Measurements from ENCODE around the gene RPS6KA2. TPM values are rescaled to one million over a fixed set of nuclear protein-coding genes. Genes with fewer than 3 reads are reported as not detected.

Gene RPS6KA2
- total RNA-seq, 1 experiment from 2014 or later, result 12.3 TPM

- H3K27me3 Mint-ChIP-seq (ENCODE audit: low read depth), result no peaks in the 10 kb centered on the region
- no peak overlapping the region for H2AK5ac ChIP-seq (ENCODE audit: insufficient read length, low read length)
- DNase-seq, result no peak
- peaks cover 10 to 15% of the 10 kb centered on the region in 2 experiments for H3K4me1 Mint-ChIP-seq
- H3K14ac ChIP-seq (ENCODE audit: insufficient read depth, low read length), result no peak overlapping the region
- H3K36me3 Mint-ChIP-seq (ENCODE audit: insufficient read depth in 1 of 3, low read depth in 3 of 3), result peaks cover 7 to 24% (median 7%) of the 10 kb centered on the region in 3 experiments; a peak in 5 of 7 replicates
- TF ChIP-seq CTCF (conservative IDR thresholded peaks at IDR 0.05), result no peak
- H3K4me1 ChIP-seq (ENCODE audit: insufficient read depth, low read length), result no peaks in the 10 kb centered on the region
- no peak overlapping the region for H2AFZ ChIP-seq (ENCODE audit: low read length)
- H3K9me3 ChIP-seq (ENCODE audit: control insufficient read depth, low read depth, low read length), result no peaks in the 10 kb centered on the region
- H2BK5ac ChIP-seq (ENCODE audit: insufficient read length, low read length), result no peak overlapping the region
- H3K27ac ChIP-seq (ENCODE audit: insufficient read length, low read depth, low read length), result no peak overlapping the region
- H3K79me1 ChIP-seq (ENCODE audit: insufficient read depth, low read depth, low read length, poor library complexity, severe bottlenecking), result no peaks in the 10 kb centered on the region
- H3K18ac ChIP-seq (ENCODE audit: insufficient read length, low read depth, low read length), result no peak overlapping the region
- no peak overlapping the region for H3K4me3 Mint-ChIP-seq
- no peak overlapping the region for H2BK20ac ChIP-seq (ENCODE audit: low read depth, low read length, poor library complexity, severe bottlenecking)
- H4K91ac ChIP-seq (ENCODE audit: insufficient read length, low read depth, low read length), result no peak overlapping the region
- no peaks in the 10 kb centered on the region for H4K20me1 ChIP-seq (ENCODE audit: control insufficient read depth, insufficient read depth, insufficient read length)
- no peak overlapping the region for H3K56ac ChIP-seq (ENCODE audit: insufficient read length, low read depth, low read length)
- H4K5ac ChIP-seq (ENCODE audit: insufficient read length, low read depth, low read length), result no peak overlapping the region
- WGBS (ENCODE audit: extremely low coverage, insufficient read length, low lambda C conversion rate), result no CpG with 5 or more reads among the region's 2 CpGs
- no peak overlapping the region for H3K23ac ChIP-seq (ENCODE audit: insufficient read length, low read depth, low read length)
- no peaks in the 10 kb centered on the region for H3K79me2 ChIP-seq (ENCODE audit: insufficient read depth, low read length)
- no peak overlapping the region for H4K8ac ChIP-seq (replicated peaks; ENCODE audit: insufficient read length, low read depth, low read length)
- H3K23me2 ChIP-seq (ENCODE audit: insufficient read length, low read depth, low read length, poor library complexity, severe bottlenecking), result no peaks in the 10 kb centered on the region
- H3K9ac ChIP-seq (ENCODE audit: extremely low read depth, insufficient read length, low read length), result no peak overlapping the region
- H3K4ac ChIP-seq (ENCODE audit: low read depth, low read length), result no peak overlapping the region
- H2BK15ac ChIP-seq (ENCODE audit: low read depth, low read length), result no peak overlapping the region
- H3K27ac Mint-ChIP-seq, result no peak overlapping the region
- no peak overlapping the region for H3K4me2 ChIP-seq (ENCODE audit: insufficient read depth, insufficient read length, low read length)
- no peaks in the 10 kb centered on the region for H3K27me3 ChIP-seq (ENCODE audit: insufficient read depth, low read length)
- H3K9me3 Mint-ChIP-seq, result no peaks in the 10 kb centered on the region
- no peak overlapping the region for H2BK12ac ChIP-seq (ENCODE audit: insufficient read length, low read depth, low read length)
- H2BK120ac ChIP-seq (ENCODE audit: low read depth, low read length, poor library complexity, severe bottlenecking), result no peak overlapping the region
- H3T11ph ChIP-seq (ENCODE audit: low read length), result no peak overlapping the region
Measured at GRCh38 chr6:166511316-166511715, 115.7 kb downstream of the RPS6KA2 start.
